Activated CD4-positive, alpha-beta memory T cell treated with anti-CD3 and anti-CD28 coated beads for 36 hours (primary cell): Measurements from ENCODE around the gene EHD4. TPM values are rescaled to one million over a fixed set of nuclear protein-coding genes. Genes with fewer than 3 reads are reported as not detected.

ENCODE experiments used
- CTCF ChIA-PET: fragments of 350-600 bp; sonication (Branson Sonifier 250); formaldehyde crosslinking; loops from one replicate; lab custom pipeline; 2021; ENCODE audit warnings: antibody characterized with exemption, inconsistent platforms; lab: Charles Lee
- POLR2A ChIA-PET: fragments of 350-600 bp; sonication (Branson Sonifier 250); formaldehyde crosslinking; loops from one replicate; lab custom pipeline; 2021; ENCODE audit warnings: antibody characterized with exemption; lab: Charles Lee
- DNase-seq: peaks from one replicate; pipeline ENCODE4 v3.0.0-alpha.2; 2020
- H3K27ac Mint-ChIP-seq: one replicate; pipeline ENCODE4 v1.8.0; 2021; ENCODE audit warnings: mixed read lengths
- H3K27me3 Mint-ChIP-seq: one replicate; pipeline ENCODE4 v1.8.0; 2021; ENCODE audit warnings: mixed read lengths
- H3K36me3 Mint-ChIP-seq: one replicate; pipeline ENCODE4 v1.8.0; 2021; ENCODE audit warnings: mixed read lengths
- H3K4me1 Mint-ChIP-seq: one replicate; pipeline ENCODE4 v1.8.0; 2021; ENCODE audit warnings: low read depth, mixed read lengths
- H3K4me3 Mint-ChIP-seq: one replicate; pipeline ENCODE4 v1.8.0; 2021; ENCODE audit warnings: mild to moderate bottlenecking, mixed read lengths
- H3K9me3 Mint-ChIP-seq: one replicate; pipeline ENCODE4 v1.8.0; 2021; ENCODE audit warnings: mixed read lengths
- intact Hi-C: fragments of 100-400 bp; cut with micrococcal nuclease; formaldehyde crosslinking; loops from one replicate; pipeline ENCODE4 v1.15.1; 2023
- total RNA-seq, 2 experiments: library from RNA; stranded (reverse); gene quantifications; one replicate each; pipeline ENCODE4 v1.2.3, GENCODE V29; 2021

Gene EHD4
- total RNA-seq, 2 experiments from 2014 or later, result 43.6 to 45.0 TPM

DNA sequence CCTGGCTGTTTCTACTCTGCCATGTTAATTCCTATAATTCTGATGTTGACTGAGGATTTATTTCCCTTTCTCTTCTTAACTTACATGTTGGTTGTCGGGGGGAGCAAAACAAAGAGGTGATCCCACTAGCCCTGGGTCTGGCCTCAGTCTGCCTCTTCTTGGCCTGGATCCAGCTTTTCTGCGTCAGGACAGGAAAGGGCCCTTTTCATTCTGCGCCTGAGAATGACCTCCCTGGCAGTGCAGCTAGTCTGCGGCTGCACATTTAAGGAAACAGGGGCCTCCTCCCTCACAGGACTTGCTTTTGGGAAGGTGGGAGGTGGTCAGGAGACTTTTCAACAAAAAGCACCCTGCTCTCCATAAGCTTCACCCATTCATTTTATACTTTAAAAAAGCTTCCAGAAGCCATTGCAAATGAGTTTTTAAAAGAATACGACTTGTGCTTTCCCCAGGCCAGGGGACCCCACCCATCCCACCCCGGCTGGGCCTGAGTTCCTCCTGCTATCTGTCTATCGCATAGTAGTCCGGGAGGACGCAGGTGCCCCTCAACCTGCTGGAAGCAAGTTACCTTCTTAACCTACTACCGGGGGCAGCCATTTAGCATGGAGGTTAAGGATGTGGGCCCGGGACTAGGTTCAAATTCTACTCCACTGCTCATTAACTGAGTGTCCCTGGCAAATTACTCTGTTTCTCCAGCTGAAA is 21.3 kb upstream of the EHD4 start:
- Mint-ChIP-seq H3K27ac (no peak overlapping the region), H3K4me1 (no peaks in the 10 kb centered on the region), H3K9me3 (no peaks in the 10 kb centered on the region), H3K36me3 (no peaks in the 10 kb centered on the region), H3K4me3 (no peak overlapping the region), H3K27me3 (peaks cover 2% of the 10 kb centered on the region)
- no peak for DNase-seq
- CTCF ChIA-PET, result interaction anchor here (1.3 to 2.7 kb wide), 4 partner anchors 12 to 144 kb away, joined by 3 to 12 read pairs (median 4); no protein-coding TSS in a partner anchor
- intact Hi-C loops, result no loop called here
- POLR2A ChIA-PET, result no interaction called here

DNA sequence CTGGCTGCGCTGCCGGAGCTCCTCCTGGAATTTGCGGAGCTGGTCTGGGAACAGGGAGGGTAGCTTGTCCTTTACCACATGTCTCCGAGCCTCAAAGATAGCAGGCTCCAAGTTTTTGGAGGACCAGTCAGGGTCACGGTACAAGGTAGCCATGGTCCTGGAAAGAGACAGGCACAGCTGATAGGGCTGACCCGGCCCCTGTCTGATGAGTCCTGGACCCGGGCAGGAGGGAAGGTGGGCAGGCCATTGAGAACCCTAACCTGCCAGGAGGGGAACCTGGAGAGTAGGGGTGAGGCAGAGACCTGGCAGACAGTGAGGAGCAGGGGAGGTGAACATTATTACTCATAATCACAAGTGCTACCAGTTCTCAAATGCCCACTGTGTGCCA is 20.4 kb upstream of the EHD4 start:
- H3K9me3 Mint-ChIP-seq, result no peaks in the 10 kb centered on the region

DNA sequence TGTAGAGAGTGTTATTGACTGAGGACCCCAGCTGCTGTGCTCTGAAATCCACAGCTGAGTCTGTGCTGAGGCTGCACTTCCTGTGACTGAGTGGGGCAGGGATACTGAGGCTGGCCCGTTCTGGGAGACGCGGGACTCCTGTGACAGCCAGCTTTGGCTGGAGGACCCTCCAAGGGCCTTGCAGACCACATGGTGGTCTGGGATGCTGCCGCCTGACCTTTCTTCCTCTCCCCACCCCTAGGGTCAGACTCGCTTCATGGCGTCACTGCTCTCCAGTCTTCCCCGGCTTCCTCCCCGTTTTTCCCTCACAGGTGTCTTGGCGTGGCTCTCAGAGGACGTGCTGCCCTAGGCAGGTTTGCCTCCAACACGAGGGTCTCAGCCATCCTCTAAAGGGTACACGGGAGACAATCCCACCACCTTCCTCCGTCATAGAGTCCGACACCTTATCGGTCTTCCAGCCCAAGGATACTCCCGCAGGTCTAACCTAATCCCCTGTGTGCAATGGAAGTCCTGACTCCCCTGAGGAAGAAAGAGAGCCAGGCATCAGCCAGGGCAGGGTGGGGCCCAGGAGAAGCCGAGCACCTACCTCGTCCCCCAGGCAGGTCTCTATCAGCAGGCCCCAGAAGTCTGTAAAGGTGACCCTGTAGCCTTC is 19.9 kb upstream of the EHD4 start:
- CTCF ChIA-PET, result interaction anchor here (1.3 to 2.7 kb wide), 3 partner anchors 65 to 146 kb away, joined by 5 to 12 read pairs (median 6); no protein-coding TSS in a partner anchor
- Mint-ChIP-seq H3K4me3 (no peak overlapping the region), H3K36me3 (no peaks in the 10 kb centered on the region), H3K27ac (no peak overlapping the region), H3K9me3 (no peaks in the 10 kb centered on the region), H3K27me3 (no peaks in the 10 kb centered on the region), H3K4me1 (no peaks in the 10 kb centered on the region)
- intact Hi-C loops, result no loop called here
- POLR2A ChIA-PET, result no interaction called here
- no peak for DNase-seq

More for the DNA sequence above, 20.4 kb upstream of the EHD4 start:
- CTCF ChIA-PET, result interaction anchor here (1.6 to 2.7 kb wide), 2 partner anchors 67 to 145 kb away, joined by 5 to 12 read pairs; no protein-coding TSS in a partner anchor
- DNase-seq, result no peak
- Mint-ChIP-seq H3K4me3 (no peak overlapping the region), H3K4me1 (no peaks in the 10 kb centered on the region), H3K36me3 (no peaks in the 10 kb centered on the region), H3K27me3 (no peaks in the 10 kb centered on the region), H3K27ac (no peak overlapping the region)
- POLR2A ChIA-PET, result no interaction called here
- intact Hi-C loops, result no loop called here

DNA sequence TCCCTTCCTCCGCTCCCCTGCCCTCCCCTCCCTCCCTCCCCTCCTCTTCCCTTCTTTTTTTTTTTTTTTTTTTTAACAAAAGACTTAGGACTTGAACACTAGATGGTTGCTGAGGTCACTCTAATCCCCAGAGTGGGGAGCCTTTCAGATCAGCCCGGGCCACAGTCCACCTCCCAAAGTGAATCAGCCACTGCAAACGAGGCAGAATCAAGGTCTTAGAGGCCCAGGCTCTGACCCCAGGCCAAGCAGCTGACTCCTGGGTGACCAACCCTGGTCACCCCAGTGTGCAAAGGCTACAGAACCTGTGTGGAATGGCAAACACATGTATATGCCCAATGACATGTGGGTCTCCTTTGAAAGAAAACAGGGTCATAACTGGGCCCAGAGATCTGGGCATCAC is 18.3 kb upstream of the EHD4 start:
- DNase-seq, result no peak
- no peaks in the 10 kb centered on the region for H3K36me3 Mint-ChIP-seq

DNA sequence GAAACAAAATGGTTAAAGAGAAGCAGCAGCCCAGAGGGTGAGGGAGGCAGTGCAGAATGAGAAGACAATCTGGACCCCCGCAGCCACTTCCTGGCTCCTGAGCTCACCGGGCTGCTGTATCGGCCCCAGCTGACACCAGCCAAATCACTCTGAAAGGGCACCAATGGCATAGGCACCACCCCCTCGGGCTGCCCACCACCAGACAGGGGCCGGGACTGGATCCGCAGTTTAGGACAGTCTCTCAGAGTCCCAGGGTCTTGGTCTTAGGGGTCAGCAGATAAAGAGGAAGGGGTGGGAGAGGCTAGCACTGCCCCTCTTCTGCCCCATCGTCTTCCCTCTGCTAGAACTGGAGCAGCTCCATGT is 17.9 kb upstream of the EHD4 start:
- ChIA-PET CTCF (interaction anchor here (0.7 to 9.1 kb wide), 27 partner anchors 8 to 395 kb away, joined by 3 to 126 read pairs (median 6); partner anchors contain the start of gene EHD4), POLR2A (interaction anchor here (0.8 kb wide), 1 partner anchor 73 kb away, joined by 3 read pairs; no protein-coding TSS in a partner anchor)
- H3K4me3 Mint-ChIP-seq, result no peak overlapping the region
- no peaks in the 10 kb centered on the region for H3K9me3 Mint-ChIP-seq
- intact Hi-C loops, result no loop called here
- no peaks in the 10 kb centered on the region for H3K4me1 Mint-ChIP-seq
- no peak for DNase-seq
- no peaks in the 10 kb centered on the region for H3K36me3 Mint-ChIP-seq
- no peak overlapping the region for H3K27ac Mint-ChIP-seq
- no peaks in the 10 kb centered on the region for H3K27me3 Mint-ChIP-seq

More for the DNA sequence above, 18.3 kb upstream of the EHD4 start:
- no peaks in the 10 kb centered on the region for H3K9me3 Mint-ChIP-seq
- no peak overlapping the region for H3K27ac Mint-ChIP-seq
- ChIA-PET CTCF (interaction anchor here (1.1 to 9.1 kb wide), 18 partner anchors 7 to 395 kb away, joined by 3 to 126 read pairs (median 12); partner anchors contain the start of gene EHD4), POLR2A (no interaction called here)
- H3K27me3 Mint-ChIP-seq, result no peaks in the 10 kb centered on the region
- intact Hi-C loops, result no loop called here
- no peaks in the 10 kb centered on the region for H3K4me1 Mint-ChIP-seq
- no peak overlapping the region for H3K4me3 Mint-ChIP-seq

DNA sequence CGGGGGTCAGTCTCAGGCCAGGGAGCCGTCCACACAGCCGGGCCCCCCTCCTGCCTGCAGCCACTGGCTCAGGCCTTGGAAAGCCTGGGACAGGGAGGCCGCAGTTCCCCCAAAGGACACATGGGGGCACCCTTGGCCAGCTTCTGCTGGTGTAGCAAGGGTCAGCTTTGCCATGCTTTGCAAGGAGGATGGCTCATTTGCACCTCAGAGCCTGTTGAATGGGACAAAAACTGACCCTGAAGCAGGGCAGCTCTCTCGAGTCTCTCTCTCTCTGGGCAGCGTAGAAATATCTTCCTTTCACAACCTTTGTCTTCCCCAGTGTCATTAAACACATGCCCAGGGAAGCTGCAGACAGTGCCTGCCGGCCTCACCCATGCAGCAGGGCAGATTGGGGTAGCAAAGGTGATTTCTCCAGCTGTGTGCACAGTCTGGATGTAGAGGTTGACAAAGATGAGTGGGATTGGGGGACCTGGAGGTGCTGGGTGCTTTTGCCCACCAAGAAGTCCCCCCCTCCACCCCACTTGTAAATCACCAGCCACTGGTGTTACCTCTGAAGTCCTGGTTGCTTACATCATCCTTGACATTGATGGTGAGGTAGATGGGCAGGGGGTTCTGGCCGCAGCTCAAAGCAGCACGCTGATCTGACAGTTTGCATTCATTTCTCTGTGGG is 17.4 kb upstream of the EHD4 start:
- DNase-seq, result peak; percentile 91
- intact Hi-C loops, result loop anchor here (1.0 to 2.0 kb wide), 2 partner anchors 70 to 147 kb away; no protein-coding TSS in a partner anchor
- no peaks in the 10 kb centered on the region for H3K27me3 Mint-ChIP-seq
- ChIA-PET CTCF (interaction anchor here (0.6 to 9.1 kb wide), 34 partner anchors 8 to 398 kb away, joined by 3 to 126 read pairs (median 4); partner anchors contain the start of gene EHD4), POLR2A (interaction anchor here (0.8 kb wide), 1 partner anchor 74 kb away, joined by 3 read pairs; no protein-coding TSS in a partner anchor)
- H3K27ac Mint-ChIP-seq, result no peak overlapping the region
- no peaks in the 10 kb centered on the region for H3K36me3 Mint-ChIP-seq
- no peak overlapping the region for H3K4me3 Mint-ChIP-seq
- no peaks in the 10 kb centered on the region for H3K4me1 Mint-ChIP-seq
- H3K9me3 Mint-ChIP-seq, result no peaks in the 10 kb centered on the region

DNA sequence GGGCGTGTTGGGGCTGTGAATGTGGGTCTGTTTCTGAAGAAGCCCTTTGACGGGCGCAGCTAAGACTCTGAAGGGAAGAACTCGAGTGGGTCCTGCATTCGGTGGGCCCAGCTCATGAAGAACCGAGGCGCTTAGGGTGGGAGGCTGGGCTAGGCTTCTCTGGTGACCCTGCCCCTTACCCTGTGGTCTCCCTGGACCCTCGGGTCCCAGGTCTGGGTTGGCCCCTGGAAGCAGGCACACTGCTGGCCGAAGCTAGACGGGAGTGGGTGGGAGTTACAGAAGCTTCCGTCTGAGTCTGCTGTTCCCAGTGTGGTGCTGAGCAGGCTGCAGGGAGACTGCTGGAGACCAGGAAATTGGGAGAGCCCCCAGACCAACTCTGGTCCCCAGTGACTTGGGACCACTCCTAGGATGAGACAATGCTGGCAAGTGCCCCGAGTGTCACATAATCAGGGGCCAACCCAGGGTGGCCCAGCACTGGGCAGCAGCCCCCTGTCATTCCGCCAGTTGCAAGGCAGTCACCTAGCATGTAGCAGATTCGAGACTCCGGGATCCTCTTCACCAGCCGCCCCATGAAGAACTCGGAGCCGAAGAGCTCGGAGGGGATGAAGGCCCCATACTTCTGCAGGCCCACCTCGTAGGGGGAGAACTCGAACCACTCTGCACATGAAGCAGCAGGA is 16.7 kb upstream of the EHD4 start:
- intact Hi-C loops, result loop anchor here (1.0 to 2.0 kb wide), 2 partner anchors 70 to 148 kb away; no protein-coding TSS in a partner anchor
- POLR2A ChIA-PET, result no interaction called here
- Mint-ChIP-seq H3K4me3 (no peak overlapping the region), H3K36me3 (no peaks in the 10 kb centered on the region), H3K9me3 (no peaks in the 10 kb centered on the region), H3K27ac (no peak overlapping the region), H3K27me3 (no peaks in the 10 kb centered on the region), H3K4me1 (no peaks in the 10 kb centered on the region)
- DNase-seq, result no peak
- CTCF ChIA-PET, result interaction anchor here (0.6 to 9.1 kb wide), 30 partner anchors 9 to 399 kb away, joined by 3 to 126 read pairs (median 5); partner anchors contain the start of gene EHD4

DNA sequence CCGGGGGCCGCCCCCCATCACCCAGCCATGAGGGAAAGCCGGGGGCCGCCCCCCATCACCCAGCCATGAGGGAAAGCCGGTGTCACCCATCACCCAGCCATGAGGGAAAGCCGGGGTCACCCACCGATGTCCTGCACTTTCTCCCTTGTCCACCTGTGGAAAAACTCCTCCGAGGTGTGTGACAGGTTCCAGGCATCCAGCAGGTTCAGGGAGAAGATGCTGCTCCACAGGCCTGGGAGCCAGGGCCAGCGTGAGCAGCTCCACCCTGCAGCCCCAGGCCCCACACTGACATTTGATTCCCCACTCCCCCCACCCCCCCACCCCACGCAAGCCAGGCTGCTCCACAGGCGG is 15.5 kb upstream of the EHD4 start:
- Mint-ChIP-seq H3K36me3 (no peaks in the 10 kb centered on the region), H3K9me3 (no peaks in the 10 kb centered on the region), H3K27ac (no peak overlapping the region), H3K27me3 (no peaks in the 10 kb centered on the region), H3K4me1 (no peaks in the 10 kb centered on the region), H3K4me3 (no peak overlapping the region)
- ChIA-PET POLR2A (no interaction called here), CTCF (interaction anchor here (1.5 to 9.1 kb wide), 6 partner anchors 15 to 151 kb away, joined by 3 to 126 read pairs (median 48); partner anchors contain the start of gene EHD4)
- intact Hi-C loops, result loop anchor here (2.0 kb wide), 1 partner anchor 149 kb away; no protein-coding TSS in a partner anchor
- DNase-seq, result no peak

DNA sequence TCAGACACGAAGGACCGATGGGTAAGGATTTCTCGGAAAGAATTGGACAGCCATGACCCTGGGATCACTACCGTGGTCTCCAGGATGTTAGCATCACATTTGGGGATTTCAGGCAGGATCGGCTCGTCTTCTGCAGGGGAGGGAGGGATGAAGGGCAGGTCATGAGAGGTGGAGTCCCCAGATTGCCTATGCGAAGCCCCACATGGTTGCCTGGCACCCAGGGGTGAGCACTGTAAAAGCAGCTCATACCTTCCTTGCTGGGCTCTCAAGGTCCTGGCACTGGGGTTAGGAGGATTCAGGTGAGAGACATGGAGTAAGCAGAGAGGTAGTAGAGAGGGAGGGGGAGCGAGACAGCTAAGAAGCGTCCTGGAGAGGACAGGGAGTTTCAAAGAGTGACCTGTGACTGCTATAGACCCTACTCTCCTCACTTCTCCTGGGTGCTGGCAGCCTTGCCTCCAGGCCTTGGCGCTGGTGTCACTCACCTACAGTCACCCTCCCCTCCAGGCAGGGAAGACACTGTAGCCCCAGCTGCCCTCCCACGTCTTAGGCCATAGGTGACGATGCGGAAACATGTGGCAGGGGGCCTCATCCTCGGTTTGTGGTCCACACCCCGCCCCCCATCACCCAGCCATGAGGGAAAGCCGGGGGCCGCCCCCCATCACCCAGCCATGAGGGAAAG is 15.0 kb upstream of the EHD4 start:
- Mint-ChIP-seq H3K4me3 (no peak overlapping the region), H3K27ac (no peak overlapping the region), H3K36me3 (no peaks in the 10 kb centered on the region), H3K27me3 (no peaks in the 10 kb centered on the region), H3K4me1 (no peaks in the 10 kb centered on the region), H3K9me3 (no peaks in the 10 kb centered on the region)
- intact Hi-C loops, result no loop called here
- POLR2A ChIA-PET, result no interaction called here
- no peak for DNase-seq
- CTCF ChIA-PET, result interaction anchor here (1.5 to 9.1 kb wide), 5 partner anchors 58 to 151 kb away, joined by 3 to 126 read pairs (median 70); no protein-coding TSS in a partner anchor

DNA sequence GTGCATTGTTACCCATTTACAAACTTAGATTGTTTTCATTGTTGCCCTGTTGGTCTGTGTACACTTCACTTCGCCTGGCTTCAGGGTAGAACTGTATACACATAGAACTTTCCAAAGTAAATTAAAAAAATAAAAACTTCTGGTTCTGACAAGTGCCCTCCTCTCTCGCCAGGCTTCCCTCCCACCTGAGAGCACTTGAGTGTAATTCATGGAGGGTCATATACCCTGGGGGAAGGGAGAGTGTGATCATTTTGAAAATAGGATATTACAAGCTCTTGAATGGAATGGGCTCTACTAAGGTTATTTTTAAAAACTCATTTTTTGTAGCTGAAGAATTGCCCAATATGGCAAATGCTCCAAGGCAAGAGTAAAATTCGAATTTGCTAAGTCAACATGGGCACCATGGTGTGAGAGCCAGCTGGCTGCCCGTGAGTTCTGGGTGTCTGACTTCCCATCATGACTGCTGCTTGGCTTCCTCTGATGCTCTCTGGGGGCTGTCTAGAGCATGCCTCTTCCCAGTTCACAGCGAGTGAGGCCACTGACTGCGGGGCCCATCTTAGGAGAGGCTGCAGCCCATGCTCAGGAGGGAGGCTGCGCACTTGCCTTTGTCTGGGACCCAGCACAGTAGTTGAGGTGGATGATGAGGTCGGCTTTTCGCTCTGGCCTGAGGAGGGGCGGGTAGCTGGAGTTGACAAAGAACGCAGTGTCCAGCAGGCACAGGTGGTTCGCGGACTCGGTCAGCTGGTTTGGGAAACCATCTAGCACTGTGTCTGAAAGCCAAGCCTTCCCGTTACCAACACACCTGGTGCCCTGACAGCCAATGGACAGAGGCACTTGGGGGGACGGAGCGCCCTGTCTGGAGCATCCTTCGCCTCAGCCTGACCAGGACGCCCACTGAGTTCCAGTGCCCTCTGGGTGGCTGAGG is 13.1 kb upstream of the EHD4 start:
- Mint-ChIP-seq H3K36me3 (no peaks in the 10 kb centered on the region), H3K27ac (no peak overlapping the region), H3K9me3 (no peaks in the 10 kb centered on the region), H3K27me3 (no peaks in the 10 kb centered on the region), H3K4me1 (peaks cover 14% of the 10 kb centered on the region), H3K4me3 (no peak overlapping the region)
- no peak for DNase-seq
- POLR2A ChIA-PET, result no interaction called here
- intact Hi-C loops, result no loop called here
- CTCF ChIA-PET, result interaction anchor here (0.9 to 9.1 kb wide), 7 partner anchors 13 to 153 kb away, joined by 3 to 126 read pairs (median 5); no protein-coding TSS in a partner anchor
